GM23338 (cell line): ENCODE results near the gene PHLDB2.

Experiments
- CREB1 ChIP-seq: fragments of 250-450 bp; sonication (Bioruptor Pico); IDR thresholded peaks from 2 replicates; pipeline ENCODE4 v1.5.0; 2020; ENCODE audit warnings: low read depth, mild to moderate bottlenecking, moderate library complexity
- CTCF ChIP-seq, 2 experiments: fragments of 200-600 bp in 1 of 2; sonication (generic) in 1 of 2; conservative IDR thresholded peaks; 2 replicates each; pipeline versions ENCODE4 v1.5.1 to v1.6.1; 2016 to 2017; ENCODE audit warnings: antibody characterized with exemption in 2 of 2, low read depth in 2 of 2, mild to moderate bottlenecking in 2 of 2, moderate library complexity in 1 of 2
- EZH2 ChIP-seq: fragments of 200-600 bp; sonication (generic); IDR thresholded peaks from one replicate; pipeline ENCODE4 v1.8.0; 2017; ENCODE audit warnings: antibody characterized with exemption, mild to moderate bottlenecking, low read depth; ENCODE audit not compliant: unreplicated experiment
- EZH2phosphoT487 ChIP-seq: fragments of 200-600 bp; sonication (generic); IDR thresholded peaks from one replicate; pipeline ENCODE4 v1.8.1; 2018; ENCODE audit warnings: antibody characterized with exemption; ENCODE audit not compliant: unreplicated experiment
- JUNB ChIP-seq: IDR thresholded peaks from one replicate; pipeline ENCODE4 v1.6.1; 2016; ENCODE audit warnings: antibody characterized with exemption; ENCODE audit not compliant: unreplicated experiment
- NANOG ChIP-seq: IDR thresholded peaks from 2 replicates; pipeline ENCODE4 v1.6.1; 2016; ENCODE audit warnings: antibody characterized with exemption, borderline replicate concordance
- POLR2AphosphoS5 ChIP-seq: IDR thresholded peaks from 2 replicates; pipeline ENCODE4 v1.6.1; 2016; ENCODE audit warnings: antibody characterized with exemption, low read depth
- REST ChIP-seq: IDR thresholded peaks from one replicate; pipeline ENCODE4 v1.6.1; 2018; ENCODE audit warnings: antibody characterized with exemption; ENCODE audit not compliant: unreplicated experiment
- ZNF114 ChIP-seq: fragments of 250-450 bp; sonication (Bioruptor Pico); IDR thresholded peaks from 2 replicates; pipeline ENCODE4 v1.5.0; 2020; ENCODE audit warnings: mild to moderate bottlenecking, moderate library complexity
- ZNF331 ChIP-seq: fragments of 250-450 bp; sonication (Bioruptor Pico); IDR thresholded peaks from 2 replicates; pipeline ENCODE4 v1.5.0; 2020; ENCODE audit warnings: low read depth, mild to moderate bottlenecking, moderate library complexity
- TF ChIP-seq, protein P1 (sequence below): IDR thresholded peaks from 2 replicates; pipeline ENCODE4 v1.6.1; 2016; ENCODE audit warnings: antibody characterized with exemption

GRCh38 chr3:111856501-111856900, 2.6 kb upstream of the PHLDB2 start:
- no peak for TF ChIP-seq CTCF (conservative IDR thresholded peaks at IDR 0.05; ENCODE audit: low read depth in 2 of 2)
- no peak for TF ChIP-seq CREB1
- TF ChIP-seq NANOG: no peak
- TF ChIP-seq JUNB: no peak
- no peak for TF ChIP-seq EZH2phosphoT487
- no peak for TF ChIP-seq EZH2
- TF ChIP-seq POLR2AphosphoS5: no peak
- no peak for TF ChIP-seq ZNF114 (CRISPR knock-in tag)
- no peak for TF ChIP-seq REST
- TF ChIP-seq ZNF331 (CRISPR knock-in tag): no peak
- TF ChIP-seq, protein P1, sequence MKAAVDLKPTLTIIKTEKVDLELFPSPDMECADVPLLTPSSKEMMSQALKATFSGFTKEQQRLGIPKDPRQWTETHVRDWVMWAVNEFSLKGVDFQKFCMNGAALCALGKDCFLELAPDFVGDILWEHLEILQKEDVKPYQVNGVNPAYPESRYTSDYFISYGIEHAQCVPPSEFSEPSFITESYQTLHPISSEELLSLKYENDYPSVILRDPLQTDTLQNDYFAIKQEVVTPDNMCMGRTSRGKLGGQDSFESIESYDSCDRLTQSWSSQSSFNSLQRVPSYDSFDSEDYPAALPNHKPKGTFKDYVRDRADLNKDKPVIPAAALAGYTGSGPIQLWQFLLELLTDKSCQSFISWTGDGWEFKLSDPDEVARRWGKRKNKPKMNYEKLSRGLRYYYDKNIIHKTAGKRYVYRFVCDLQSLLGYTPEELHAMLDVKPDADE: no peak
